H1 (cell line): ENCODE measurements around the gene UFM1.
A peak's percentile ranks its signal among the peaks of the same experiment; 100 is the strongest.

Experiments used
- CREB1 ChIP-seq: IDR thresholded peaks from 2 replicates; pipeline ENCODE4 v1.6.1; 2012; ENCODE audit warnings: inconsistent platforms
- CTCF ChIP-seq, 3 experiments: IDR thresholded peaks; 1 replicate in 2 of 3; 2 replicates in 1 of 3; pipeline versions ENCODE4 v1.5.1 to v1.6.1; 2011; ENCODE audit warnings: low read length in 3 of 3, mild to moderate bottlenecking in 3 of 3, inconsistent platforms in 2 of 3, low read depth in 1 of 3, moderate library complexity in 1 of 3; ENCODE audit not compliant: insufficient read depth in 1 of 3; ENCODE audit errors: control extremely low read depth in 1 of 3
- MAX ChIP-seq: IDR thresholded peaks from 2 replicates; pipeline ENCODE4 v1.6.1; 2012; ENCODE audit warnings: inconsistent platforms
- NRF1 ChIP-seq: IDR thresholded peaks from 2 replicates; pipeline ENCODE4 v1.6.1; 2011; ENCODE audit warnings: mild to moderate bottlenecking, low read depth, low read length, improper control_type of control experiment
- POLR2A ChIP-seq, 2 experiments: IDR thresholded peaks; 1 replicate in 1 of 2; 2 replicates in 1 of 2; pipeline ENCODE4 v1.6.1; 2011; ENCODE audit warnings: low read depth in 2 of 2, low read length in 2 of 2, mild to moderate bottlenecking in 2 of 2; ENCODE audit errors: control extremely low read depth in 1 of 2
- RXRA ChIP-seq: IDR thresholded peaks from 2 replicates; pipeline ENCODE4 v1.6.1; 2011; ENCODE audit warnings: low read depth, mild to moderate bottlenecking, low read length, moderate library complexity; ENCODE audit not compliant: insufficient read depth
- SIX5 ChIP-seq: IDR thresholded peaks from 2 replicates; pipeline ENCODE4 v1.6.1; 2011; ENCODE audit warnings: mild to moderate bottlenecking, low read depth, low read length
- SP1 ChIP-seq: IDR thresholded peaks from 2 replicates; pipeline ENCODE4 v1.6.1; 2011; ENCODE audit warnings: low read depth, low read length
- ZNF274 ChIP-seq: IDR thresholded peaks from 2 replicates; pipeline ENCODE4 v1.7.0; 2012; ENCODE audit warnings: low read length, borderline replicate concordance; ENCODE audit errors: extremely low read depth

- TF ChIP-seq MAX (no peak), ZNF274 (no peak), CREB1 (no peak), CTCF (IDR thresholded peaks at IDR 0.05; ENCODE audit: control extremely low read depth in 1 of 3, insufficient read depth in 1 of 3, low read depth in 1 of 3, low read length in 3 of 3) (no peak), RXRA (no peak), NRF1 (no peak), SP1 (no peak), SIX5 (no peak), POLR2A (IDR thresholded peaks at IDR 0.05; ENCODE audit: control extremely low read depth in 1 of 2, low read depth in 2 of 2, low read length in 2 of 2) (peak in 1 of 2 experiments; percentile 72; a peak in 2 of 3 replicates)
These were observed at the start of gene UFM1 for GRCh38 chr13:38349390-38350113.
